CD4-positive, alpha-beta T cell treated with Interleukin-10 for 1 hour (primary cell): ENCODE measurements around the gene GALK2.
"Not testable (repeated sequence)": the region's sequence is repeated elsewhere in the genome, so short reads cannot be mapped to it uniquely, and the experiment has no call there.

Source experiments
- DNase-seq: peaks from one replicate; pipeline ENCODE4 v3.0.0-alpha.2; 2020

Gene GALK2

GRCh38 chr15:49287481-49287880, 117.4 kb downstream of the GALK2 start:
- DNase-seq = no peak

GRCh38 chr15:49288391-49288790, 118.3 kb downstream of the GALK2 start:
- no peak for DNase-seq

- no peak for DNase-seq
Measured at GRCh38 chr15:49290191-49290590, 120.1 kb downstream of the GALK2 start.

- no peak for DNase-seq
Measured at GRCh38 chr15:49293941-49294340, 123.9 kb downstream of the GALK2 start.

- DNase-seq = no peak
Measured at GRCh38 chr15:49296258-49296657, 126.2 kb downstream of the GALK2 start.

- DNase-seq = no peak
Measured at GRCh38 chr15:49297584-49297983, 127.5 kb downstream of the GALK2 start.

- no peak for DNase-seq
Measured at GRCh38 chr15:49300856-49301255, 130.8 kb downstream of the GALK2 start.

GRCh38 chr15:49301562-49301961, 131.5 kb downstream of the GALK2 start:
- DNase-seq = no peak

GRCh38 chr15:49303003-49303402, 133.0 kb downstream of the GALK2 start:
- no peak for DNase-seq

- DNase-seq = no peak
Measured at GRCh38 chr15:49306551-49306950, 136.5 kb downstream of the GALK2 start.

GRCh38 chr15:49308686-49309085, 138.6 kb downstream of the GALK2 start:
- DNase-seq = no peak

GRCh38 chr15:49309889-49310288, 139.8 kb downstream of the GALK2 start:
- no peak for DNase-seq

GRCh38 chr15:49313650-49314049, 143.6 kb downstream of the GALK2 start:
- no peak for DNase-seq

GRCh38 chr15:49314716-49315115, 144.7 kb downstream of the GALK2 start:
- DNase-seq = no peak

- DNase-seq = no peak
Measured at GRCh38 chr15:49315391-49315823, 145.4 kb downstream of the GALK2 start.

GRCh38 chr15:49320351-49320750, 150.3 kb downstream of the GALK2 start:
- no peak for DNase-seq

- DNase-seq = no peak
Measured at GRCh38 chr15:49323207-49323606, 153.2 kb downstream of the GALK2 start.

- DNase-seq = no peak
Measured at GRCh38 chr15:49327927-49328326, 157.9 kb downstream of the GALK2 start.

GRCh38 chr15:49328941-49329340, 158.9 kb downstream of the GALK2 start:
- no peak for DNase-seq

GRCh38 chr15:49330166-49330565, 160.1 kb downstream of the GALK2 start:
- DNase-seq = no peak

- no peak for DNase-seq
Measured at GRCh38 chr15:49331442-49331841, 161.4 kb downstream of the GALK2 start.

- no peak for DNase-seq
Measured at GRCh38 chr15:49331951-49332350, 161.9 kb downstream of the GALK2 start.

GRCh38 chr15:49339656-49340055, 169.6 kb downstream of the GALK2 start:
- no peak for DNase-seq

- DNase-seq = no peak
Measured at GRCh38 chr15:49343546-49343945, 173.5 kb downstream of the GALK2 start.

- not testable (repeated sequence) for DNase-seq
Measured at GRCh38 chr15:49354439-49354838, 184.4 kb downstream of the GALK2 start.

- no peak for DNase-seq
Measured at GRCh38 chr15:49361370-49361769, 191.3 kb downstream of the GALK2 start.
